SHP77 treated with DMSO at 0.1 percent for 48 hours (cell line): Measurements from ENCODE around the gene MAML2.

Experiments used
- DNase-seq: peaks from one replicate; lab custom pipeline; 2025; lab: John Stamatoyannopoulos, UW

Gene MAML2

DNA sequence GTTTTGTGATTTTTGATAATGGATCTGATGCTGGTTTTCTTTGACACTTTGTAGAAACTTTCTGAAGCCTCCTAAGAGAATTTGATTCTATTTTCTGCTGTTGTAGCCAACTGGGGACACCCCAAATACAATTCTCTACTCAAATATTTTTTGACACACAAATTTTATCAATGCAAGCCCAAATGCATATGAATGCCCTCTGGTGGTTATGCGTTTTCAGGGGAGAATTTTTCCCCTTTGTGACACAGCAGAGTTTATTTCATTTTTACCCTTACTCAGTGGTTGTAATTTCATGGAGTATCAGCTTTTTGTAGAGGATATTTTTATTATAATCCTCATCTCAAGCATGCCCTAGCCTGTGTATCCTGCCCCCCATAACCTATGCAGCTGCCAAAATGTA is 374.4 kb downstream of the MAML2 start:
- no peak for DNase-seq

DNA sequence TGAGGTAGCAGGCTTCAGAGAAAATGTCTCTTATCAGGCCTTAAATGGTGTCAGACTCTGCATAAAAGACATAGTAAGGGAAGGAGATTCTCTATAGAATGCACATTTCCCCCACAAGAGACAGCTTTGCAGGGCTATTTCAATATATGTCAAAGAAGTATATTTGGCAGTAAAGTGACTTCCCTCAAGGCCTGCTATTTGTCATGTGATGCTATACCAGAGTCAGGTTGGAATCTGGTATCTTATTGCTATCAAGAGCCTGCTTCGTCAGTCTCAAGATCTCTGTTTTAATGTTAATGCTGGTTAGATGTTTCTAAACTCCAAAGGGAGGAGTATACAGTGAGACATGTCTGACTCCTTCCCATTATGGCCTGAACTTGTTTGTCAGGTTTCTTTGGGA is 378.7 kb downstream of the MAML2 start:
- no peak for DNase-seq

DNA sequence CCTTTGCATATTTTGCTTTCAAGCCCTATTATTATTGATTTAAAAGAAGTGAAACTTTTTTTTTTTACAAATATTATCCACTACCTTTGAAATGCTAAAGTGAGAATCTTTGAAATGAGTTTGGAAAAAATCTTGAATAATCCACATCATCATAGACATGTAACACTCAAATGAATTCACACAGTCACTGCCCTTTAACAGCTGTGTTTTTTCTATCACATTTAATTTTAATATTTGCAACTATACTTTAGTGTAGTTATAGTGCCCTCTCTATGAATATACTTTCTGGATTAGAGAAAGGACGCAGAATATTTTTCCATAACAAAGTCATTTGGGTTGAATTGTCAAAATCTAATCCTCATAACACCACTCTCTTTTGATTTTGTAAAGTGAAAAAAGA is 381.2 kb downstream of the MAML2 start:
- no peak for DNase-seq

DNA sequence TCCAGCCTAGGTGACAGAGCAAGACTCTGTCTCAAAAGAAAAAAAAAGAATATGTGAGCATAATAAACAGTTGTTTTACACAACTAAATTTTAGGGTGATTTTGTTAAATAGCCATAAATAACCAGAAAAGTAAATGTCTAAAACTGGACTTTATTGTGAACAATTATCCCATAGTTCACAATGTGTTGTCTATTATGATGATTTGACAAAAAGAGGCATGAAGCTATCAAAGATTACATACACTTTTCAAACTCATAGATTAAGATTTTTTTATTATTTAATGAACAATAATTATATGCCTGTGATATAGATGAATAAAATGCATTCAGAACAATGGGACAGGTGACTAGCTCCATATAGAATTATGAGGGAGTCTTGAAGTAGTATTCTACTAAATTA is 392.1 kb downstream of the MAML2 start:
- no peak for DNase-seq

DNA sequence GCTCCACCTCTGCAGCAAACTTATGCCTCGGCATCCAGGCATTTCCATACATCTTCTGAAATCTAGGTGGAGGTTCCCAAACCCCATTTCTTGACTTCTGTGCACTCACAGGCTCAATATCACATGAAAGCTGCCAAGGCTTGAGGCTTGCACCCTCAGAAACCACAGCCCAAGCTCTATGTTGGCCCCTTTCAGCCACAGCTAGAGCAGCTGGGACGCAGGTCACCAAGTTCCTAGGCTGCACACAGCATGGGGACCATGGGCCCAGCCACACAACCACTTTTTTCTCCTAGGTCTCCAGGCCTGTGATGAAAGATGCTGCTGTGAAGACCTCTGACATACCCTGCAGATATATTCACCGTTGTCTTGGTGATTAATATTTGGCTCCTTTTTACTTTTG is 394.4 kb downstream of the MAML2 start:
- no peak for DNase-seq

DNA sequence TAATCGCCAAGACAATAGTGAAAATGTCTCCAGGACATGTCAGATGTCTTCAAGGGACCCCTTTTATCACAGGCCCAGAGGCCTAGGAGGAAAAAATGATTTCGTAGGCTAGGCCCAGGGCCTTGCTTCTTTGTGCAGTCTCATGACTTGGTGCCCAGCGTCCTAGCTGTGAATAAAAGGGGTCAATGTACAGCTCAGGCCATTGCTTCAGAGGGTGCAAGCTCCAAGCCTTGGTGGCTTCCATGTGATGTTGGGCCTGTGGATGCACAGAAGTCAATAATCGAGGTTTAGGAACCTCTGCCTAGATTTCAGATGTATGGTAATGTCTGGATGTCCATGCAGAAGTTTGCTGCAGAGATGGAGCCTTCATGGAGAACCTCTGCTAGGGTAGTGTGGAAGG is 398.4 kb downstream of the MAML2 start:
- DNase-seq, result no peak

DNA sequence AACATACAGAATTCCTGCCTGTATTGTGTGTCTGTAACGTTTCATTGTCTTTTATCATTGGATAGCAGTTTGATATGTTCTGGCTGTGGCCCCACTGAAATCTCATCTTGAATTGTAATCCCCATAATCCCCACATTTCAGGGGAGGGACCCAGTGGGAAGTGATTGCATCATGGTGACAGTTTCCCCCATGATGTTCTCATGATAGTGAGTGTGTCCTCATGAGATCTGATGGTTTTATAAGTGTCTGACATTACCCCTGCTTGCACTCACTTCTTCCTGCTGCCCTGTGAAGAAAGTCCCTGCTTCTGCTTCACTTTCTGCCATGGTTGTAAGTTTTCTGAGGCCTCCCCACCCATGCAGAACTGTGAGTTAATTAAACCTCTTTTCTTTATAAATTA is 399.4 kb downstream of the MAML2 start:
- DNase-seq, result no peak

DNA sequence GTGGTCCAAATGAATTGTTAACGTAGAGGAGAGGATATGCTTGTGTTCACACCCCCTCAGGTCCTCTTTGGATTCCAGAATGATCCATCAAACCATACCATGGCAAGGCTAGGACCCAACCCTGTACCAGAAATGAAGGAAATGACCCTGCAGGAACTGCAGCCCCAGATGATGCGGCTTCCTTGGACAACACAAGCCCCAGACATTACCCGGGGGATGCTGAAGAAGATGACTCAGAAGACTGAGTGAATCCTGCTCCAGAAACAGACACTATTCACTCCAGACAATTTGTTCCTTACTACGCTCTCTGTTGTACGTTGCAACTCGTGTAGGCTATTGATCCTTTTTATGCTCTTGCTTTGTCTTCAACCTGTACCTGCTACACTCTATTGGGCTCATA is 403.9 kb downstream of the MAML2 start:
- no peak for DNase-seq

DNA sequence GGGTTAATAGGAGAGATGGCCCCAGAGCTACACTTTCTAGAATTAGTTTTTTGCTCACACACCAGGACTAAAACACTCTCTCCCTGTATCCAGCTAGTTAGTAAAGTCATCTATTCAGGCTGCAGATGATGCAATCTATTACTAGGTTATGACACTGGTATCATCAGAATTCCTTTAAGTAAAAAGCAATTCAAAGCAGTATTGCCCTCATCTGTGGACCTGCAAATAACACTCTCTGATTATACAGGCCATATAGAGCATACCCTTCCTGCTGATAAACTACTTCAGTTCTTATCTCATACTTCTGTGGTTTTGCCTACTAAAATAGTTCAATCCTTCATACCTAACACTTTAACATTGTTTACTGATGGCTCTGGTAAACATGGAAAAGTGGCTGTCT is 405.6 kb downstream of the MAML2 start:
- DNase-seq, result no peak

DNA sequence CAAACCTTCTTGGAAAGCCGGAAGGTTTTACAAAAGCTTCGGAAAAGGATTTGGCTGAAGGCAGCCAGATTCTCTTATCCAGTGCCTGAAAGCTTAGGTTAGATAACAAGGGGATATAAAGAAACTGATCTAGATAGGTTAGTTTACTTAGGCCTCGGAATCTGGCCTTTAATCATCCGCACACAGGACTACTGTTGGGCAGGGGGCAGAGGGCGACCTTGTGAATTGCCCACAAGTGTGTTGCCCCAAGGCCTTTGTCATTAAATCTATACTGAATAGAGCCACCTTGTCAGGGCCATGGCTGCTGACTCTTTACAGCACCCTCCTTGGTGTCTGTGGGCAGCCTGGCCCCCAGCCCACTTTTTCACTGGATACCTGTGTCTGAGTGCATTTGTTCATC is 409.4 kb downstream of the MAML2 start:
- no peak for DNase-seq

DNA sequence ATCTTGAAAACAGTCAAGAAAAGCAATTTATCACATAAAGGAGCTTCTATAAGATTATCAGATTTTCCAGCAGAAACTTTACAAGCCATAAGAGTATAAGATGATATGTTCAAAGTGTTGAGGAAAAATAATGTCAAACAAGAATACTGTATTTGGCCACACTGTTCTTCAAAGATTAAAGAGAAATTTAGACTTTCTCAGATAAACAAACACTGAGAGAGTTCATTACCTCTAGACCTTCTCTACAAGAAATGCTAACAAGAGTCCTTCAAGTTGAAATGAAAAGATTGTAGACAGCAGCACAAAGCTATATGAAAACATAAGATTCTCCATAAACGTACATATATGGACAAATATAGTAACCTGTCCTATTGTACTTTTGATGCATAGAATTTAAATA is 411.1 kb downstream of the MAML2 start:
- DNase-seq, result no peak

DNA sequence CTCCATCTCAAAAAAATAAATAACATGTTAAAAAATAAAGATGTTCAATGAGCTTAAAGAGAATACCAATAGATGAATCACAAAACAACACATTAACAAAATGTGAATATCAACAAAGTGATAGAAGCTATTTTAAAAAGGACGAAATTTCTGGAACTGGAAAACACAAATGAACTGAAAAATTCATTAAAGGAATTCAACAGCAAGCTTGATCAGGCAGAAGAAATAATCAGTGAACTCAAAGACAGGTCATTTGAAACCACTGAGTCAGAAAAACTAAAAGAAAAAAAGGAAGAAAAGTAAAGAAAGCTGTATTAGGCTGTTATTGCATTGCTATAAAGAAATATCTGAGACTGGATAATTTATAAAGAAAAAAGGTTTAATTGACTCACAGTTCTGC is 412.0 kb downstream of the MAML2 start:
- DNase-seq, result no peak

DNA sequence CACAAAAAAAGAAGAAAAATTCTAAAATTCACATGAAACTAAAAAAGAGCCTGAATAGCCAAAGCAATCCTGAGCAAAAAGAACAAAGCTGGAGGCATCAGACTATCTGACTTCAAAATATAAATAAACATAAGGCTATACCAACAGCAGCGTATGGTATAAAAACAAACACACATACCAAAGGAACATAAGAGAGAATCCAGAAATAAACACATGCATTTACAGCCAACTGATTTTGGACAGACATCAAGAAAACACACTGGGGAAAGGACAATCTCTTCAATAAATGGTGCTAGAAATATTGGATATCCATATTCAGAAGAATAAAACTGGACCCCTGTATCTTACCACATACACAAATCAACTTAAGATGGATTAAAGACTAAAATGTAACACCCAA is 416.3 kb downstream of the MAML2 start:
- no peak for DNase-seq
